HEK293 (cell line): ENCODE data around the gene IL10RA.
A peak's percentile ranks its signal among the peaks of the same experiment; 100 is the strongest.

Experiments
- ELK4 ChIP-seq: IDR thresholded peaks from 2 replicates; pipeline ENCODE4 v1.6.1; 2011; ENCODE audit warnings: mild to moderate bottlenecking, low read depth, low read length, borderline replicate concordance
- GLI4 ChIP-seq: fragments of 450-650 bp; formaldehyde crosslinking; IDR thresholded peaks from 2 replicates; pipeline ENCODE4 v1.5.1; 2016; ENCODE audit warnings: missing biosample characterization, missing genetic modification characterization
- KLF16 ChIP-seq: fragments of 450-650 bp; formaldehyde crosslinking; IDR thresholded peaks from 2 replicates; pipeline ENCODE4 v1.5.1; 2017; ENCODE audit warnings: missing biosample characterization, missing genetic modification characterization
- KLF8 ChIP-seq: fragments of 450-650 bp; formaldehyde crosslinking; IDR thresholded peaks from 2 replicates; pipeline ENCODE4 v1.5.1; 2016; ENCODE audit warnings: missing biosample characterization, missing genetic modification characterization
- MZF1 ChIP-seq: fragments of 450-650 bp; formaldehyde crosslinking; IDR thresholded peaks from 2 replicates; pipeline ENCODE4 v1.5.1; 2017; ENCODE audit warnings: missing biosample characterization, missing genetic modification characterization, borderline replicate concordance
- PBX3 ChIP-seq: sonication (generic); formaldehyde crosslinking; IDR thresholded peaks from 2 replicates; pipeline ENCODE4 v1.8.1; 2022; ENCODE audit warnings: mild to moderate bottlenecking, moderate library complexity, missing genetic modification reagents
- PRDM2 ChIP-seq: fragments of 450-650 bp; formaldehyde crosslinking; IDR thresholded peaks from 2 replicates; pipeline ENCODE4 v1.5.1; 2016; ENCODE audit warnings: missing biosample characterization, missing genetic modification characterization, borderline replicate concordance
- REPIN1 ChIP-seq: fragments of 450-650 bp; formaldehyde crosslinking; IDR thresholded peaks from 2 replicates; pipeline ENCODE4 v1.5.1; 2017; ENCODE audit warnings: missing biosample characterization, missing genetic modification characterization, low read depth
- SCRT1 ChIP-seq: fragments of 450-650 bp; formaldehyde crosslinking; IDR thresholded peaks from 2 replicates; pipeline ENCODE4 v1.5.1; 2016; ENCODE audit warnings: missing biosample characterization, missing genetic modification characterization, borderline replicate concordance
- ZBTB10 ChIP-seq: fragments of 450-650 bp; formaldehyde crosslinking; IDR thresholded peaks from 2 replicates; pipeline ENCODE4 v1.5.1; 2016; ENCODE audit warnings: missing biosample characterization, missing genetic modification characterization
- ZBTB21 ChIP-seq: fragments of 450-650 bp; formaldehyde crosslinking; IDR thresholded peaks from 2 replicates; pipeline ENCODE4 v1.5.1; 2017; ENCODE audit warnings: missing biosample characterization, missing genetic modification characterization
- ZNF18 ChIP-seq: fragments of 450-650 bp; formaldehyde crosslinking; IDR thresholded peaks from 2 replicates; pipeline ENCODE4 v1.5.1; 2016; ENCODE audit warnings: missing biosample characterization, missing genetic modification characterization
- ZNF214 ChIP-seq: fragments of 450-650 bp; formaldehyde crosslinking; IDR thresholded peaks from 2 replicates; pipeline ENCODE4 v1.5.1; 2017; ENCODE audit warnings: missing biosample characterization, mild to moderate bottlenecking, missing genetic modification characterization, borderline replicate concordance
- ZNF248 ChIP-seq: fragments of 450-650 bp; formaldehyde crosslinking; IDR thresholded peaks from 2 replicates; pipeline ENCODE4 v1.5.1; 2017; ENCODE audit warnings: missing biosample characterization, missing genetic modification characterization
- ZNF26 ChIP-seq: fragments of 450-650 bp; formaldehyde crosslinking; IDR thresholded peaks from 2 replicates; pipeline ENCODE4 v1.5.1; 2016; ENCODE audit warnings: missing biosample characterization, missing genetic modification characterization
- ZNF292 ChIP-seq: fragments of 450-650 bp; formaldehyde crosslinking; IDR thresholded peaks from 2 replicates; pipeline ENCODE4 v1.5.1; 2016; ENCODE audit warnings: low read depth, missing biosample characterization, missing genetic modification characterization, borderline replicate concordance
- ZNF311 ChIP-seq: fragments of 450-650 bp; formaldehyde crosslinking; IDR thresholded peaks from 2 replicates; pipeline ENCODE4 v1.5.1; 2017; ENCODE audit warnings: missing biosample characterization, missing genetic modification characterization, borderline replicate concordance
- ZNF335 ChIP-seq: fragments of 450-650 bp; formaldehyde crosslinking; conservative IDR thresholded peaks from 2 replicates; pipeline ENCODE4 v1.5.1; 2016; ENCODE audit warnings: missing biosample characterization, missing genetic modification characterization
- ZNF394 ChIP-seq: fragments of 450-650 bp; formaldehyde crosslinking; IDR thresholded peaks from 2 replicates; pipeline ENCODE4 v1.5.1; 2016; ENCODE audit warnings: missing biosample characterization, missing genetic modification characterization, mild to moderate bottlenecking, moderate library complexity, borderline replicate concordance
- ZNF514 ChIP-seq: fragments of 450-650 bp; formaldehyde crosslinking; IDR thresholded peaks from 2 replicates; pipeline ENCODE4 v1.5.1; 2016; ENCODE audit warnings: missing biosample characterization, missing genetic modification characterization
- ZNF544 ChIP-seq: fragments of 450-650 bp; formaldehyde crosslinking; IDR thresholded peaks from 2 replicates; pipeline ENCODE4 v1.5.0; 2017; ENCODE audit warnings: missing biosample characterization, missing genetic modification characterization
- ZNF785 ChIP-seq: fragments of 450-650 bp; formaldehyde crosslinking; IDR thresholded peaks from 2 replicates; pipeline ENCODE4 v1.5.1; 2016; ENCODE audit warnings: missing biosample characterization, missing genetic modification characterization

IL10RA gene

GRCh38 chr11:117985953-117986887 lies at the start of gene IL10RA (continued):
- TF ChIP-seq ZNF311 = no peak
- TF ChIP-seq GLI4 (tag by site-specific recombination) = no peak
- no peak for TF ChIP-seq ZNF214 (tag by site-specific recombination)
- TF ChIP-seq ZBTB21 (tag by site-specific recombination) = 0 out of 2 replicates have a peak, but pooled peaks have one; percentile 16
- TF ChIP-seq MZF1 (tag by site-specific recombination) = no peak
- TF ChIP-seq ZNF785 (tag by site-specific recombination) = no peak
- TF ChIP-seq ZBTB10 = peak; percentile 55; the same call in 1 of the 2 replicates
- no peak for TF ChIP-seq ZNF248 (tag by site-specific recombination)
- TF ChIP-seq PRDM2 = no peak
- no peak for TF ChIP-seq ZNF18 (tag by site-specific recombination)
- TF ChIP-seq ZNF514 = no peak
- no peak; the same call in 1 of the 2 replicates for TF ChIP-seq KLF8 (tag by site-specific recombination)
- no peak; the same call in 1 of the 2 replicates for TF ChIP-seq ZNF394 (tag by site-specific recombination)
- peak; percentile 68 for TF ChIP-seq ZNF335 (tag by site-specific recombination)
- no peak for TF ChIP-seq ZNF292 (tag by site-specific recombination)
- no peak for TF ChIP-seq ZNF26 (tag by site-specific recombination)
- peak; percentile 61; the same call in 1 of the 2 replicates for TF ChIP-seq KLF16 (tag by site-specific recombination)
- no peak; the same call in 1 of the 2 replicates for TF ChIP-seq REPIN1 (tag by site-specific recombination)
- no peak for TF ChIP-seq ELK4
- no peak for TF ChIP-seq PBX3 (CRISPR knock-in tag)
- no peak for TF ChIP-seq SCRT1
- no peak for TF ChIP-seq ZNF544 (tag by site-specific recombination)
